ENCODE measurements around the gene CKAP4.

DNA sequence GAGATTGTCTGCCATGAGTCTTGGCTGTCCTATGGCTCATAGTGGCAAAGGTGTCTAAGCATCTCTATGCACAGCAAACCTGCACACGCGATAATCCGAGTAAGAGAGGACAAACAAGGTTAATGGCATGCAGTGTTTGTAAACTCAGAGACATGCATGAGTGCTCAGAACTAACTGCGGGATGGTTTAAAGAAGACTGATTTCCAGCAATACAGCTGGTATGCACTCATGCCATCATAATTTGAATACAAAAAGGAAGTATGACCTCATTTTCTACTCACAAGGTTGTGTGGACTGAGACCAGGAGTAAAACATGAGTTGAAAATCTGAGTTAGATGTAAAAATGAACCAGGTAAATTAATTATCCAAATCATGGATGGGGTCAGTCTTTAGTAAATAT is 38.2 kb upstream of the CKAP4 start:
- TF ChIP-seq HNF4A (conservative IDR thresholded peaks at IDR 0.05) (no peak), SP1 (IDR thresholded peaks at IDR 0.05) (no peak), GABPA (IDR thresholded peaks at IDR 0.05 in 1 of 2, conservative IDR thresholded peaks at IDR 0.05 in 1 of 2) (no peak), RAD21 (IDR thresholded peaks at IDR 0.05) (no peak), EGR1 (IDR thresholded peaks at IDR 0.05; ENCODE audit: low read depth in 2 of 2) (no peak), TAF1 (conservative IDR thresholded peaks at IDR 0.05) (no peak), NR2F2 (IDR thresholded peaks at IDR 0.05) (no peak), YY1 (IDR thresholded peaks at IDR 0.05) (no peak)
- TF ChIP-seq, protein P1, sequence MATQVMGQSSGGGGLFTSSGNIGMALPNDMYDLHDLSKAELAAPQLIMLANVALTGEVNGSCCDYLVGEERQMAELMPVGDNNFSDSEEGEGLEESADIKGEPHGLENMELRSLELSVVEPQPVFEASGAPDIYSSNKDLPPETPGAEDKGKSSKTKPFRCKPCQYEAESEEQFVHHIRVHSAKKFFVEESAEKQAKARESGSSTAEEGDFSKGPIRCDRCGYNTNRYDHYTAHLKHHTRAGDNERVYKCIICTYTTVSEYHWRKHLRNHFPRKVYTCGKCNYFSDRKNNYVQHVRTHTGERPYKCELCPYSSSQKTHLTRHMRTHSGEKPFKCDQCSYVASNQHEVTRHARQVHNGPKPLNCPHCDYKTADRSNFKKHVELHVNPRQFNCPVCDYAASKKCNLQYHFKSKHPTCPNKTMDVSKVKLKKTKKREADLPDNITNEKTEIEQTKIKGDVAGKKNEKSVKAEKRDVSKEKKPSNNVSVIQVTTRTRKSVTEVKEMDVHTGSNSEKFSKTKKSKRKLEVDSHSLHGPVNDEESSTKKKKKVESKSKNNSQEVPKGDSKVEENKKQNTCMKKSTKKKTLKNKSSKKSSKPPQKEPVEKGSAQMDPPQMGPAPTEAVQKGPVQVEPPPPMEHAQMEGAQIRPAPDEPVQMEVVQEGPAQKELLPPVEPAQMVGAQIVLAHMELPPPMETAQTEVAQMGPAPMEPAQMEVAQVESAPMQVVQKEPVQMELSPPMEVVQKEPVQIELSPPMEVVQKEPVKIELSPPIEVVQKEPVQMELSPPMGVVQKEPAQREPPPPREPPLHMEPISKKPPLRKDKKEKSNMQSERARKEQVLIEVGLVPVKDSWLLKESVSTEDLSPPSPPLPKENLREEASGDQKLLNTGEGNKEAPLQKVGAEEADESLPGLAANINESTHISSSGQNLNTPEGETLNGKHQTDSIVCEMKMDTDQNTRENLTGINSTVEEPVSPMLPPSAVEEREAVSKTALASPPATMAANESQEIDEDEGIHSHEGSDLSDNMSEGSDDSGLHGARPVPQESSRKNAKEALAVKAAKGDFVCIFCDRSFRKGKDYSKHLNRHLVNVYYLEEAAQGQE (IDR thresholded peaks at IDR 0.05) = no peak
- TF ChIP-seq, protein P2, sequence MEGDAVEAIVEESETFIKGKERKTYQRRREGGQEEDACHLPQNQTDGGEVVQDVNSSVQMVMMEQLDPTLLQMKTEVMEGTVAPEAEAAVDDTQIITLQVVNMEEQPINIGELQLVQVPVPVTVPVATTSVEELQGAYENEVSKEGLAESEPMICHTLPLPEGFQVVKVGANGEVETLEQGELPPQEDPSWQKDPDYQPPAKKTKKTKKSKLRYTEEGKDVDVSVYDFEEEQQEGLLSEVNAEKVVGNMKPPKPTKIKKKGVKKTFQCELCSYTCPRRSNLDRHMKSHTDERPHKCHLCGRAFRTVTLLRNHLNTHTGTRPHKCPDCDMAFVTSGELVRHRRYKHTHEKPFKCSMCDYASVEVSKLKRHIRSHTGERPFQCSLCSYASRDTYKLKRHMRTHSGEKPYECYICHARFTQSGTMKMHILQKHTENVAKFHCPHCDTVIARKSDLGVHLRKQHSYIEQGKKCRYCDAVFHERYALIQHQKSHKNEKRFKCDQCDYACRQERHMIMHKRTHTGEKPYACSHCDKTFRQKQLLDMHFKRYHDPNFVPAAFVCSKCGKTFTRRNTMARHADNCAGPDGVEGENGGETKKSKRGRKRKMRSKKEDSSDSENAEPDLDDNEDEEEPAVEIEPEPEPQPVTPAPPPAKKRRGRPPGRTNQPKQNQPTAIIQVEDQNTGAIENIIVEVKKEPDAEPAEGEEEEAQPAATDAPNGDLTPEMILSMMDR (IDR thresholded peaks at IDR 0.05; ENCODE audit: low read depth, low read length, missing input control) = no peak
- TF ChIP-seq, protein P3, sequence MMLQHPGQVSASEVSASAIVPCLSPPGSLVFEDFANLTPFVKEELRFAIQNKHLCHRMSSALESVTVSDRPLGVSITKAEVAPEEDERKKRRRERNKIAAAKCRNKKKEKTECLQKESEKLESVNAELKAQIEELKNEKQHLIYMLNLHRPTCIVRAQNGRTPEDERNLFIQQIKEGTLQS (IDR thresholded peaks at IDR 0.05) = no peak
- TF ChIP-seq, protein P4, sequence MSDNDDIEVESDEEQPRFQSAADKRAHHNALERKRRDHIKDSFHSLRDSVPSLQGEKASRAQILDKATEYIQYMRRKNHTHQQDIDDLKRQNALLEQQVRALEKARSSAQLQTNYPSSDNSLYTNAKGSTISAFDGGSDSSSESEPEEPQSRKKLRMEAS (IDR thresholded peaks at IDR 0.05) = no peak
- TF ChIP-seq, protein P5, sequence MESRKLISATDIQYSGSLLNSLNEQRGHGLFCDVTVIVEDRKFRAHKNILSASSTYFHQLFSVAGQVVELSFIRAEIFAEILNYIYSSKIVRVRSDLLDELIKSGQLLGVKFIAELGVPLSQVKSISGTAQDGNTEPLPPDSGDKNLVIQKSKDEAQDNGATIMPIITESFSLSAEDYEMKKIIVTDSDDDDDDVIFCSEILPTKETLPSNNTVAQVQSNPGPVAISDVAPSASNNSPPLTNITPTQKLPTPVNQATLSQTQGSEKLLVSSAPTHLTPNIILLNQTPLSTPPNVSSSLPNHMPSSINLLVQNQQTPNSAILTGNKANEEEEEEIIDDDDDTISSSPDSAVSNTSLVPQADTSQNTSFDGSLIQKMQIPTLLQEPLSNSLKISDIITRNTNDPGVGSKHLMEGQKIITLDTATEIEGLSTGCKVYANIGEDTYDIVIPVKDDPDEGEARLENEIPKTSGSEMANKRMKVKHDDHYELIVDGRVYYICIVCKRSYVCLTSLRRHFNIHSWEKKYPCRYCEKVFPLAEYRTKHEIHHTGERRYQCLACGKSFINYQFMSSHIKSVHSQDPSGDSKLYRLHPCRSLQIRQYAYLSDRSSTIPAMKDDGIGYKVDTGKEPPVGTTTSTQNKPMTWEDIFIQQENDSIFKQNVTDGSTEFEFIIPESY (IDR thresholded peaks at IDR 0.05) = no peak
